HEK293 (cell line): Measurements from ENCODE around the gene EXT2.

Experiments
- CTCF ChIA-PET: fragments of 350-600 bp; formaldehyde crosslinking; extraction: SDS; loops from one replicate; lab custom pipeline; 2021; ENCODE audit warnings: antibody characterized with exemption; lab: Yijun Ruan, JAX
- POLR2A ChIA-PET: fragments of 300-600 bp; formaldehyde crosslinking; extraction: SDS; loops from one replicate; lab custom pipeline; 2020; ENCODE audit warnings: antibody characterized with exemption, inconsistent platforms; lab: Yijun Ruan, JAX
- H3K27ac ChIP-seq: fragments of 200-500 bp; sonication (Bioruptor generic); 2 replicates; pipeline ENCODE4 v1.5.1; 2014; ENCODE audit warnings: low read depth, low read length, control low read depth, inconsistent platforms; ENCODE audit errors: extremely low read depth
- H3K36me3 ChIP-seq, 2 experiments: fragments of 200-500 bp in 1 of 2; sonication (Bioruptor generic) in 1 of 2; 1 replicate in 1 of 2; 2 replicates in 1 of 2; pipeline ENCODE4 v1.5.1; 2014 to 2017; ENCODE audit warnings: inconsistent platforms in 2 of 2, low read length in 2 of 2; ENCODE audit not compliant: control insufficient read depth in 2 of 2, insufficient read depth in 1 of 2
- H3K4me1 ChIP-seq: fragments of 200-500 bp; sonication (Bioruptor generic); 2 replicates; pipeline ENCODE4 v1.5.1; 2014; ENCODE audit warnings: mild to moderate bottlenecking, low read length, inconsistent platforms; ENCODE audit not compliant: control insufficient read depth, insufficient read depth
- H3K4me3 ChIP-seq: 2 replicates; pipeline ENCODE4 v1.5.1; 2011; ENCODE audit warnings: low read depth, mild to moderate bottlenecking, control low read depth, low read length, moderate library complexity
- H3K9me3 ChIP-seq: fragments of 200-500 bp; sonication (Bioruptor generic); 2 replicates; pipeline ENCODE4 v1.5.1; 2014; ENCODE audit warnings: low read depth, low read length, inconsistent platforms; ENCODE audit not compliant: control insufficient read depth, insufficient read depth
- GLIS1 ChIP-seq: fragments of 450-650 bp; formaldehyde crosslinking; IDR thresholded peaks from 2 replicates; pipeline ENCODE4 v1.5.1; 2016; ENCODE audit warnings: missing biosample characterization, missing genetic modification characterization
- KLF1 ChIP-seq: fragments of 450-650 bp; formaldehyde crosslinking; IDR thresholded peaks from 2 replicates; pipeline ENCODE4 v1.5.1; 2016; ENCODE audit warnings: missing biosample characterization, missing genetic modification characterization
- ZBTB1 ChIP-seq: fragments of 450-650 bp; formaldehyde crosslinking; IDR thresholded peaks from 2 replicates; pipeline ENCODE4 v1.5.1; 2016; ENCODE audit warnings: missing biosample characterization, missing genetic modification characterization
- ZNF132 ChIP-seq: fragments of 450-650 bp; formaldehyde crosslinking; IDR thresholded peaks from 2 replicates; pipeline ENCODE4 v1.5.1; 2017; ENCODE audit warnings: missing biosample characterization, missing genetic modification characterization, borderline replicate concordance
- ZNF248 ChIP-seq: fragments of 450-650 bp; formaldehyde crosslinking; IDR thresholded peaks from 2 replicates; pipeline ENCODE4 v1.5.1; 2017; ENCODE audit warnings: missing biosample characterization, missing genetic modification characterization
- ZNF292 ChIP-seq: fragments of 450-650 bp; formaldehyde crosslinking; IDR thresholded peaks from 2 replicates; pipeline ENCODE4 v1.5.1; 2016; ENCODE audit warnings: low read depth, missing biosample characterization, missing genetic modification characterization, borderline replicate concordance
- ZNF350 ChIP-seq: fragments of 450-650 bp; formaldehyde crosslinking; IDR thresholded peaks from 2 replicates; pipeline ENCODE4 v1.5.0; 2017; ENCODE audit warnings: missing biosample characterization, mild to moderate bottlenecking, missing genetic modification characterization
- ZNF354C ChIP-seq: fragments of 450-650 bp; formaldehyde crosslinking; IDR thresholded peaks from 2 replicates; pipeline ENCODE4 v1.5.1; 2016; ENCODE audit warnings: missing biosample characterization, missing genetic modification characterization, low read depth, borderline replicate concordance
- ZNF404 ChIP-seq: fragments of 450-650 bp; formaldehyde crosslinking; IDR thresholded peaks from 2 replicates; pipeline ENCODE4 v1.5.1; 2017; ENCODE audit warnings: missing biosample characterization, missing genetic modification characterization
- ZNF501 ChIP-seq: fragments of 450-650 bp; formaldehyde crosslinking; IDR thresholded peaks from 2 replicates; pipeline ENCODE4 v1.5.1; 2016; ENCODE audit warnings: missing biosample characterization, missing genetic modification characterization
- ZNF521 ChIP-seq: fragments of 450-650 bp; formaldehyde crosslinking; IDR thresholded peaks from 2 replicates; pipeline ENCODE4 v1.5.1; 2017; ENCODE audit warnings: missing biosample characterization, mild to moderate bottlenecking, missing genetic modification characterization
- ZNF560 ChIP-seq: fragments of 450-650 bp; formaldehyde crosslinking; IDR thresholded peaks from 2 replicates; pipeline ENCODE4 v1.5.1; 2017; ENCODE audit warnings: missing biosample characterization, missing genetic modification characterization, borderline replicate concordance
- ZNF610 ChIP-seq: fragments of 450-650 bp; formaldehyde crosslinking; IDR thresholded peaks from 2 replicates; pipeline ENCODE4 v1.5.1; 2016; ENCODE audit warnings: missing biosample characterization, missing genetic modification characterization, borderline replicate concordance
- ZNF776 ChIP-seq: fragments of 450-650 bp; formaldehyde crosslinking; IDR thresholded peaks from 2 replicates; pipeline ENCODE4 v1.5.0; 2017; ENCODE audit warnings: missing biosample characterization, missing genetic modification characterization, borderline replicate concordance
- TF ChIP-seq, protein P1 (sequence below): sonication (generic); formaldehyde crosslinking; IDR thresholded peaks from 2 replicates; pipeline ENCODE4 v1.8.1; 2022; ENCODE audit warnings: mild to moderate bottlenecking, moderate library complexity, missing genetic modification reagents
- TF ChIP-seq, protein P2 (sequence below): fragments of 450-650 bp; formaldehyde crosslinking; IDR thresholded peaks from 2 replicates; pipeline ENCODE4 v1.5.1; 2016; ENCODE audit warnings: missing biosample characterization, missing genetic modification characterization
- TF ChIP-seq, protein P3 (sequence below): fragments of 450-650 bp; formaldehyde crosslinking; IDR thresholded peaks from 2 replicates; pipeline ENCODE4 v1.5.1; 2016; ENCODE audit warnings: missing biosample characterization, missing genetic modification characterization, low read depth
- TF ChIP-seq, protein P4 (sequence below): fragments of 450-650 bp; formaldehyde crosslinking; IDR thresholded peaks from 2 replicates; pipeline ENCODE4 v1.5.0; 2017; ENCODE audit warnings: missing biosample characterization, missing genetic modification characterization, borderline replicate concordance

EXT2 gene

DNA sequence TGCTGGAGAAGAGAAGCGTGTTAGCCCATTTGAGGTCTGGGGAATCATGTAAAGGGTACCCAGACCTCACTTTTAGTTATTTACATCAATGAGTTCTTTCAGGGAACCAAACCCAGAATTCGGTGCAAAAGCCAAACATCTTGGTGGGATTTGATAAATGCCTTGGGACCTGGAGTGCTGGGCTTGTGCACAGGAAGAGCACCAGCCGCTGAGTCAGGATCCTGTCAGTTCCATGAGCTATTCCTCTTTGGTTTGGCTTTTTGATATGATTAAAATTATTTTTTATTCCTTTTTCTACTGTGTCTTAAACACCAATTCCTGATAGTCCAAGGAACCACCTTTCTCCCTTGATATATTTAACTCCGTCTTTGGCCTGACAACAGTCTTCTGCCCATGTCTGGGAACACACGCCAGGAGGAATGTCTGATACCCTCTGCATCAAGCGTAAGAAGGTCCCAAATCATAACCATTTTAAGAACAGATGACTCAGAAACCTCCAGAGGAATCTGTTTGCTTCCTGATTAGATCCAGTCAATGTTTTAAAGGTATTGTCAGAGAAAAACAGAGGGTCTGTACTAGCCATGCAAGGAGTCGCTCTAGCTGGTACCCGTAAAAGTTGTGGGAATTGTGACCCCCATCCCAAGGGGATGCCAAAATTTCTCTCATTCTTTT lies 149.3 kb downstream of the EXT2 start (continued):
- TF ChIP-seq, protein P1, sequence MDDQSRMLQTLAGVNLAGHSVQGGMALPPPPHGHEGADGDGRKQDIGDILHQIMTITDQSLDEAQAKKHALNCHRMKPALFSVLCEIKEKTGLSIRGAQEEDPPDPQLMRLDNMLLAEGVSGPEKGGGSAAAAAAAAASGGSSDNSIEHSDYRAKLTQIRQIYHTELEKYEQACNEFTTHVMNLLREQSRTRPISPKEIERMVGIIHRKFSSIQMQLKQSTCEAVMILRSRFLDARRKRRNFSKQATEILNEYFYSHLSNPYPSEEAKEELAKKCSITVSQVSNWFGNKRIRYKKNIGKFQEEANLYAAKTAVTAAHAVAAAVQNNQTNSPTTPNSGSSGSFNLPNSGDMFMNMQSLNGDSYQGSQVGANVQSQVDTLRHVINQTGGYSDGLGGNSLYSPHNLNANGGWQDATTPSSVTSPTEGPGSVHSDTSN (CRISPR knock-in tag) = no peak
- TF ChIP-seq ZBTB1 (tag by site-specific recombination) (no peak), ZNF354C (no peak), ZNF560 (tag by site-specific recombination) (no peak), ZNF350 (no peak)
- TF ChIP-seq, protein P2, sequence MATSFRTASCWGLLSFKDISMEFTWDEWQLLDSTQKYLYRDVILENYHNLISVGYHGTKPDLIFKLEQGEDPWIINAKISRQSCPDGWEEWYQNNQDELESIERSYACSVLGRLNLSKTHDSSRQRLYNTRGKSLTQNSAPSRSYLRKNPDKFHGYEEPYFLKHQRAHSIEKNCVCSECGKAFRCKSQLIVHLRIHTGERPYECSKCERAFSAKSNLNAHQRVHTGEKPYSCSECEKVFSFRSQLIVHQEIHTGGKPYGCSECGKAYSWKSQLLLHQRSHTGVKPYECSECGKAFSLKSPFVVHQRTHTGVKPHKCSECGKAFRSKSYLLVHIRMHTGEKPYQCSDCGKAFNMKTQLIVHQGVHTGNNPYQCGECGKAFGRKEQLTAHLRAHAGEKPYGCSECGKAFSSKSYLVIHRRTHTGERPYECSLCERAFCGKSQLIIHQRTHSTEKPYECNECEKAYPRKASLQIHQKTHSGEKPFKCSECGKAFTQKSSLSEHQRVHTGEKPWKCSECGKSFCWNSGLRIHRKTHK = no peak

DNA sequence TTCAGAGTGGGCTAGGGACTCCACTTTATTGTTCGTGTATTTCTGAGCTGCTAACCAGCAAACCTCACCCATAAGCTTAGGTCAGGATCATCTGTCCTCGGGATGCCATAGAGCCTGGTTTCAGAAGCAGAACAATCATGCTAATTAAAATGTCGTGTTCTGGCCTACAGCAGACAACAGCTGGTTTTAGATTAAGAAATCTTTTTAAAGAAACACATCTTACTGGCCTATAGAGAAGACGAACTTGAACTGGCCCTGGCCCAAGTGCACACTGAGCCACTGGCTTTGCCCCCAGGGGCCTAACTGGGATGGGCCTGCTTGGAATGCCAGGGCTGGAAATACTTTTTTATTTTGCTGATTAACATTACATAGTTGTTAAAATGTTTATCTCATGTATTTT lies 151.2 kb downstream of the EXT2 start:
- no peak for TF ChIP-seq ZNF404 (tag by site-specific recombination)
- H3K4me1 ChIP-seq = no peaks in the 10 kb centered on the region
- H3K27ac ChIP-seq = no peak overlapping the region
- CTCF ChIA-PET = no interaction called here
- no peaks in the 10 kb centered on the region for H3K9me3 ChIP-seq
- H3K4me3 ChIP-seq = no peak overlapping the region
- POLR2A ChIA-PET = no interaction called here
- H3K36me3 ChIP-seq = peaks cover 0 to 33% of the 10 kb centered on the region in 2 experiments; a peak in 1 of 3 replicates

DNA sequence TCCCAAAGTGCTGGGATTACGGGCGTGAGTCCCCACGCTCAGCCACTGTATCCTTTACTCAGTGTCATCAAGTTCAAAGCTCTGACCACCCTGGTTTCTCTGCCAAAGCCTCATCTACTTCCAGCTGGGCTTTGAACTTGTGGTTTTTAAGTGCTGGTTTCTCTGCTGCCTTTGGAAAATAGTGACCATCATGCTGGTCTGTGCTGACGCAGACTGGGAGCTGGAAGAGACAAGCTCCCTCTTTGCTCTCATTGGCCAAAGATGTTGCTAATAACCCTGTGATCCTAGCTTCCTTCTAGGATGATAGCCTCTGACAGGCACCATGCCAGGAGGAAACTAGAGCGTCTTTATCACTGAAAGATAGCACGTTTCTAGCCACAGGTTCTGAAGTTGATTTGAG lies 152.0 kb downstream of the EXT2 start:
- no peak overlapping the region for H3K27ac ChIP-seq
- TF ChIP-seq ZNF610 (tag by site-specific recombination) (no peak), ZNF501 (tag by site-specific recombination) (no peak), GLIS1 (tag by site-specific recombination) (no peak), ZNF132 (tag by site-specific recombination) (no peak), ZNF292 (no peak)
- POLR2A ChIA-PET = no interaction called here
- H3K36me3 ChIP-seq = peaks cover 0 to 25% of the 10 kb centered on the region in 2 experiments; a peak in 1 of 3 replicates
- CTCF ChIA-PET = interaction anchor here (0.6 to 0.9 kb wide), 2 partner anchors 38 to 69 kb away, joined by 3 to 4 read pairs; no protein-coding TSS in a partner anchor
- no peaks in the 10 kb centered on the region for H3K9me3 ChIP-seq
- H3K4me3 ChIP-seq = no peak overlapping the region
- no peaks in the 10 kb centered on the region for H3K4me1 ChIP-seq

DNA sequence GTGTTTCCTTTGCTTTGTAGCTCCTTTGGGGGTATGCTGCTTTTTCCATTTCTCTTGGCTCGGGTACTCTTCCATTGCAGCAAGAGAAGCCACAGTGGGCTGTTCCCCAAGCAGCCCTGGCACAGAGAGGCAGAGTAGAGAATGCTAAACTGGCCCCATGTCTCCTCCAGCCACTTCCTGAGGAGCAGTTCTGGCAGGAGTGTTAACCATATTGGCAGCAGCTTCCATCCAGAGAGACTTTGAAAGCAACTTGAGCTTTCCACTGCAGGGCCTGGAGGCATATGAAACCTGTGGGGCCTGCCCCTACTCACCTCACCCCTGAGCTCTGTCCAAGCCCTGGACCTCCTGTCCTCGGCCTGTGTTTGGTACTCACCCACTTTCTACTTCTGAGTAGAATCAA lies 152.6 kb downstream of the EXT2 start:
- Histone ChIP-seq H3K4me3 (no peak overlapping the region), H3K4me1 (no peaks in the 10 kb centered on the region)
- TF ChIP-seq, protein P3, sequence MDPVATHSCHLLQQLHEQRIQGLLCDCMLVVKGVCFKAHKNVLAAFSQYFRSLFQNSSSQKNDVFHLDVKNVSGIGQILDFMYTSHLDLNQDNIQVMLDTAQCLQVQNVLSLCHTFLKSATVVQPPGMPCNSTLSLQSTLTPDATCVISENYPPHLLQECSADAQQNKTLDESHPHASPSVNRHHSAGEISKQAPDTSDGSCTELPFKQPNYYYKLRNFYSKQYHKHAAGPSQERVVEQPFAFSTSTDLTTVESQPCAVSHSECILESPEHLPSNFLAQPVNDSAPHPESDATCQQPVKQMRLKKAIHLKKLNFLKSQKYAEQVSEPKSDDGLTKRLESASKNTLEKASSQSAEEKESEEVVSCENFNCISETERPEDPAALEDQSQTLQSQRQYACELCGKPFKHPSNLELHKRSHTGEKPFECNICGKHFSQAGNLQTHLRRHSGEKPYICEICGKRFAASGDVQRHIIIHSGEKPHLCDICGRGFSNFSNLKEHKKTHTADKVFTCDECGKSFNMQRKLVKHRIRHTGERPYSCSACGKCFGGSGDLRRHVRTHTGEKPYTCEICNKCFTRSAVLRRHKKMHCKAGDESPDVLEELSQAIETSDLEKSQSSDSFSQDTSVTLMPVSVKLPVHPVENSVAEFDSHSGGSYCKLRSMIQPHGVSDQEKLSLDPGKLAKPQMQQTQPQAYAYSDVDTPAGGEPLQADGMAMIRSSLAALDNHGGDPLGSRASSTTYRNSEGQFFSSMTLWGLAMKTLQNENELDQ (tag by site-specific recombination) = no peak
- TF ChIP-seq KLF1 (tag by site-specific recombination) (no peak), ZNF776 (tag by site-specific recombination) (no peak), ZNF248 (no peak), ZNF132 (tag by site-specific recombination) (no peak), ZNF521 (no peak)
- TF ChIP-seq, protein P4, sequence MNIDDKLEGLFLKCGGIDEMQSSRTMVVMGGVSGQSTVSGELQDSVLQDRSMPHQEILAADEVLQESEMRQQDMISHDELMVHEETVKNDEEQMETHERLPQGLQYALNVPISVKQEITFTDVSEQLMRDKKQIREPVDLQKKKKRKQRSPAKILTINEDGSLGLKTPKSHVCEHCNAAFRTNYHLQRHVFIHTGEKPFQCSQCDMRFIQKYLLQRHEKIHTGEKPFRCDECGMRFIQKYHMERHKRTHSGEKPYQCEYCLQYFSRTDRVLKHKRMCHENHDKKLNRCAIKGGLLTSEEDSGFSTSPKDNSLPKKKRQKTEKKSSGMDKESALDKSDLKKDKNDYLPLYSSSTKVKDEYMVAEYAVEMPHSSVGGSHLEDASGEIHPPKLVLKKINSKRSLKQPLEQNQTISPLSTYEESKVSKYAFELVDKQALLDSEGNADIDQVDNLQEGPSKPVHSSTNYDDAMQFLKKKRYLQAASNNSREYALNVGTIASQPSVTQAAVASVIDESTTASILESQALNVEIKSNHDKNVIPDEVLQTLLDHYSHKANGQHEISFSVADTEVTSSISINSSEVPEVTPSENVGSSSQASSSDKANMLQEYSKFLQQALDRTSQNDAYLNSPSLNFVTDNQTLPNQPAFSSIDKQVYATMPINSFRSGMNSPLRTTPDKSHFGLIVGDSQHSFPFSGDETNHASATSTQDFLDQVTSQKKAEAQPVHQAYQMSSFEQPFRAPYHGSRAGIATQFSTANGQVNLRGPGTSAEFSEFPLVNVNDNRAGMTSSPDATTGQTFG (tag by site-specific recombination) = no peak
- TF ChIP-seq, all 188 proteins: peak for 0
- ChIA-PET POLR2A (no interaction called here), CTCF (interaction anchor here (0.7 to 0.9 kb wide), 2 partner anchors 14 to 38 kb away, joined by 3 to 4 read pairs; no protein-coding TSS in a partner anchor)
- H3K9me3 ChIP-seq = no peaks in the 10 kb centered on the region
- no peak overlapping the region for H3K27ac ChIP-seq
- peaks cover 0 to 21% of the 10 kb centered on the region in 2 experiments; a peak in 1 of 3 replicates for H3K36me3 ChIP-seq
